GM10847 (cell line): ENCODE results near the gene NOL4L.

ENCODE experiments used
- POLR2A ChIP-seq: IDR thresholded peaks from 2 replicates; pipeline ENCODE4 v1.6.1; 2011; ENCODE audit not compliant: insufficient read length; ENCODE audit errors: extremely low read depth

NOL4L gene

GRCh38 chr20:32481311-32482142 lies 103.6 kb downstream of the NOL4L start:
- TF ChIP-seq POLR2A, result no peak

GRCh38 chr20:32480371-32481241 lies 104.5 kb downstream of the NOL4L start:
- TF ChIP-seq POLR2A, result no peak

DNA sequence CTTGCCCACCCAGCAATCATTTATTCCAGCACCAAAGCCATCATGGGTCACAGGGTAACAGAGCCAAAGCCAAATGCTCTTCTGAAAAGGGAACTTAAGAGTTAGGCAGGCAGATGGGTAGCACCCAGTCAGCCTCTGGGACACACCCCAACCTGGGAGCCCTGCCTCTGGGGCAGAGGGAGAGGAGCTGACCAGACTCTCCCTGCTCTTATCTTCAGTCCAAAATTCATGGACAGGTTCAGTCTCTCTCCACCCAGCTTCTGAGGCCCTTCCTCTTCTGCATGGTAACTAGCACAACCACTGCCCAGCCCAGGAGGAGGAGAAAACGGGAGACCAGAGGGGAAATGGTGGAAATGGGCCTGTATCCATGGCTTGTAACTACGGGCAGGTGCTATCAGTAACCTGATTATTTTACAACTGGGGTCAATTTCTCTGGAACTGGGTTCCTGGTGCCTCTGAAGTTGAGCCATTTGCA lies 105.4 kb downstream of the NOL4L start:
- no peak for TF ChIP-seq POLR2A

DNA sequence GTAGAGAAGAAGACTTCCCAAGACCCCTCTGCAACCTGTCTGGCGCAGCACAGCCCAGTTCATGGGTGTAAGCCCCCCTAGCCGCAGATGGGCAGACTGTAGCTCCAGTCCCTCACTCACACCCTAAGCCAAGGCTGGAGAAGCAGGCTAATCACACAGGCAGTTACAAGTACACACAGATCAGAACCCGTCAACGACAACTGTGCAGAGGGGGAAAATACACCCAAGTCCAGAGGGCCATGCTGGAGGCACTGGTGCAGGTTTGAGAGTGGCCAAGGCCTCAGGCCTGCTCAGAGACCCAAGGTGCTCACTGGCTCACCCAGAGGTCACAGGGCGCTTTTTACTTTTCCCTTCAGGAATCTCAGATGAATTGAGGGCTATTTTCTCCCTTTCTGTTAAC lies 106.1 kb downstream of the NOL4L start:
- no peak for TF ChIP-seq POLR2A

- TF ChIP-seq POLR2A, result no peak
Observed at GRCh38 chr20:32478576-32478975, 106.6 kb downstream of the NOL4L start.

GRCh38 chr20:32477594-32478512 lies 107.3 kb downstream of the NOL4L start:
- no peak for TF ChIP-seq POLR2A

- TF ChIP-seq POLR2A, result no peak
Observed at GRCh38 chr20:32476684-32477593, 108.2 kb downstream of the NOL4L start.

- no peak for TF ChIP-seq POLR2A
Observed at GRCh38 chr20:32474967-32475811, 109.9 kb downstream of the NOL4L start.

DNA sequence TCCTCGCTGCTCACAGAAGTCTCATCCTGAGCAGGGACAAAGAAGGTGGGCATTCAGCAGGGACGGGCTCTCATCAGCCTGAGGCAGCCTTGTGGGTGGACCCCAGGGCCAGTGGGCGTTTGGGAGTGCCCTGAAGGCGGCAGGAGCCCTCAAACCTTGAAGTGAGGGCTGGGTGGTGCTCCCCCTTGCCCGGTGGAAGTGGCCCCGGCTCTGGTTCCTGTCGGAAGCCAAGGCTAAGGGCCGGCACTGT lies 110.5 kb downstream of the NOL4L start:
- no peak for TF ChIP-seq POLR2A

DNA sequence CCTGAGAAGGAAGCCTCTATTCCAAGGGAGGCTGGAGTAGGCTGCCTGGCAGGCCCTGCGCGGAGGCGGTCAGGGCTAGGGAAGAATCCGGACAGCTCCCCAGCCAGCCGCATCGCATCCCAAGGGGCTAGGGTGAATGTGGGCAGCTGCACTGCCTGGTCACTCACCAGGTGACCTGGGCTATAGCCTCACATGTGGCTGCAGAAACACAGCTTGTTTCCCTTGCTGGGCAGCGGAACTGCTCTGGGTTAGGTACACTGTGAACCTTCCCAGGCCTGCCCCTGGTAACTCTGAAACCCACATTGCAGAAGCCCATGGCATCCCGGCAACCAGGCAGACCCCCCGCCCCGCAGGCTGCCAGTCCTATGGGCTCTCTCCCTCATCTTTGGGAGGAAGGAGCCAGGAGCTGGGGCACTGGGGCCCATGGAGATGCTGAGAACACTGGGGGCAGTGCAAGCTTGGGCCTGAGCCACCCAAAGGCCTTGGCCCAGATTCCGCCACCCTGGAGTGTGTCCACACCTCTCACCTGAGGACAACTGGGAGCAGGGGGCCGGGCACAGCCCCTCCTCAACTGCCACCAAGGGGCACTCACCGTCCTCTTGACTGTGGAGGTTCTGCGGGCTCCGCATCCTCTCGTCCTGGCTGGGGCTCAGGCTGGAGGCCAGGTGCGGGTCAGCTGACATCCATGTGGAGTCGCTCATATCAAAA lies 111.0 kb downstream of the NOL4L start:
- TF ChIP-seq POLR2A, result no peak

GRCh38 chr20:32473231-32474008 lies 111.7 kb downstream of the NOL4L start:
- no peak for TF ChIP-seq POLR2A

DNA sequence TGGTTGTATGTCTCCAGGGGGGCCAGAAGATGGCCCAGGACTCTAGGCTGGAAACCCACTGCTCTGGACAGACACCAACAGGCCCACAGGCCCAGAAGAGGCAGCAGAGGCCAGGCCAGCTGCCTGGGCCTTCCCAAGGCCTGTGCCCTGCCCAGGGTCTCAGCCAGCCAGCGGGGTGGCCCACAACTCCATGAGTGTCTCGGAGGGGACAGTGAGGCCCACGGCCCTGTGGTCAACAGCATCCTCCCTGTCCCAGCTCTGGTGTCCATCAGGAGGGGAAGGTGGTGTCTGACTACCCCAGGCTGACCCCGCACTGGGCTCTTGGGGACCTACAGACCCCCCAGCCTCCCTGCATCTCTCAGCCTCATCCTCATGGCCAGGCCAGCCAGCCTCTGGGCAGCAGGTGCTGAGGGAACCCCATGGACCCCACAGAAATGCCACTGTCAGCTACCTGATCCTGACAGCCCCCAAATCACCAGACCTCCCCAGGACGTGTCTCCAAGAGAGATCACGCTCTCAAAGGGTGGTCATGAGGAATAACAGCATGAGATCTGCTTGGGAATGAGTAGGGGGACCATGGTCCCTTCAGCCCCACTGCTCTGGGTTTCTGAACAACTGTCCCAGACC lies 112.4 kb downstream of the NOL4L start:
- no peak for TF ChIP-seq POLR2A
